OCI-LY3 (cell line): ENCODE data around the gene IFNG-AS1.

Source experiments
- EZH2phosphoT487 ChIP-seq: fragments of 200-600 bp; shearing (Covaris generic); IDR thresholded peaks from 2 replicates; pipeline ENCODE4 v1.6.1; 2018; ENCODE audit warnings: antibody characterized with exemption, mixed run types, low read depth
- TF ChIP-seq, protein P1 (sequence below): fragments of 200-600, 300-600 bp; sonication (generic); IDR thresholded peaks from 2 replicates; pipeline ENCODE4 v1.5.1; 2014; ENCODE audit warnings: antibody characterized with exemption, low read length, low read depth

DNA sequence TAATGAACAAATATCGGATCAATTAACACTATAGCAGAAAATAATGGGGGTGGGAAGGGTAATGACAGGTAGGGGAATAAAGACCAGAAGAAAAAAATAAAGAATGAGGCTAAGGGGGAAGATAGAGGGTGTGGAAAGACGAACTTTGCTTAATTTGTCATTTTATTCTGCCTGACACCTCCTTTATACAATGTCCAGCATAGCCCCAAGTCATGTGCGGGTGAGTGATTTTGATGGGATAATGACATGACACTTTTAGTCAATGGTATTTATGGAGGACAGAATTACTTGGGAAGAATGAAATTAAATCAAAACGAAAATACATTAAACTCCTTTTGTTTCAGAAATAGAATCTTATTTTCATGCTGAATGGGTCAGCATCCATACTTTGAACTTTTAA is 20.5 kb upstream of the IFNG-AS1 start:
- no peak for TF ChIP-seq EZH2phosphoT487
- TF ChIP-seq, protein P1, sequence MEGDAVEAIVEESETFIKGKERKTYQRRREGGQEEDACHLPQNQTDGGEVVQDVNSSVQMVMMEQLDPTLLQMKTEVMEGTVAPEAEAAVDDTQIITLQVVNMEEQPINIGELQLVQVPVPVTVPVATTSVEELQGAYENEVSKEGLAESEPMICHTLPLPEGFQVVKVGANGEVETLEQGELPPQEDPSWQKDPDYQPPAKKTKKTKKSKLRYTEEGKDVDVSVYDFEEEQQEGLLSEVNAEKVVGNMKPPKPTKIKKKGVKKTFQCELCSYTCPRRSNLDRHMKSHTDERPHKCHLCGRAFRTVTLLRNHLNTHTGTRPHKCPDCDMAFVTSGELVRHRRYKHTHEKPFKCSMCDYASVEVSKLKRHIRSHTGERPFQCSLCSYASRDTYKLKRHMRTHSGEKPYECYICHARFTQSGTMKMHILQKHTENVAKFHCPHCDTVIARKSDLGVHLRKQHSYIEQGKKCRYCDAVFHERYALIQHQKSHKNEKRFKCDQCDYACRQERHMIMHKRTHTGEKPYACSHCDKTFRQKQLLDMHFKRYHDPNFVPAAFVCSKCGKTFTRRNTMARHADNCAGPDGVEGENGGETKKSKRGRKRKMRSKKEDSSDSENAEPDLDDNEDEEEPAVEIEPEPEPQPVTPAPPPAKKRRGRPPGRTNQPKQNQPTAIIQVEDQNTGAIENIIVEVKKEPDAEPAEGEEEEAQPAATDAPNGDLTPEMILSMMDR: no peak
